Effector CD4-positive, alpha-beta T cell (primary cell): ENCODE measurements around the gene SIX6.

Experiments used
- DNase-seq: peaks from one replicate; pipeline ENCODE4 v3.0.0-alpha.2; 2020

SIX6 gene

GRCh38 chr14:60514741-60515491 lies 6.0 kb downstream of the SIX6 start:
- DNase-seq = no peak

GRCh38 chr14:60515511-60516289 lies 6.8 kb downstream of the SIX6 start:
- no peak for DNase-seq

- DNase-seq = no peak
These were observed 23.5 kb downstream of the SIX6 start for GRCh38 chr14:60532442-60532841.

GRCh38 chr14:60537663-60538062 lies 28.7 kb downstream of the SIX6 start:
- DNase-seq = no peak

GRCh38 chr14:60544659-60545058 lies 35.7 kb downstream of the SIX6 start:
- DNase-seq = no peak

- DNase-seq = no peak
These were observed 44.9 kb downstream of the SIX6 start for GRCh38 chr14:60553808-60554207.

GRCh38 chr14:60561845-60562746 lies 53.1 kb downstream of the SIX6 start:
- DNase-seq = no peak
